CD1c-positive myeloid dendritic cell (primary cell): Measurements from ENCODE around the gene IL9R.
"Not testable (repeated sequence)": the region's sequence is repeated elsewhere in the genome, so short reads cannot be mapped to it uniquely, and the experiment has no call there.

Experiments
- DNase-seq: peaks from one replicate; pipeline ENCODE4 v3.0.0-alpha.2; 2016; ENCODE audit errors: extremely low spot score

Gene IL9R, protein sequence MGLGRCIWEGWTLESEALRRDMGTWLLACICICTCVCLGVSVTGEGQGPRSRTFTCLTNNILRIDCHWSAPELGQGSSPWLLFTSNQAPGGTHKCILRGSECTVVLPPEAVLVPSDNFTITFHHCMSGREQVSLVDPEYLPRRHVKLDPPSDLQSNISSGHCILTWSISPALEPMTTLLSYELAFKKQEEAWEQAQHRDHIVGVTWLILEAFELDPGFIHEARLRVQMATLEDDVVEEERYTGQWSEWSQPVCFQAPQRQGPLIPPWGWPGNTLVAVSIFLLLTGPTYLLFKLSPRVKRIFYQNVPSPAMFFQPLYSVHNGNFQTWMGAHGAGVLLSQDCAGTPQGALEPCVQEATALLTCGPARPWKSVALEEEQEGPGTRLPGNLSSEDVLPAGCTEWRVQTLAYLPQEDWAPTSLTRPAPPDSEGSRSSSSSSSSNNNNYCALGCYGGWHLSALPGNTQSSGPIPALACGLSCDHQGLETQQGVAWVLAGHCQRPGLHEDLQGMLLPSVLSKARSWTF

DNA sequence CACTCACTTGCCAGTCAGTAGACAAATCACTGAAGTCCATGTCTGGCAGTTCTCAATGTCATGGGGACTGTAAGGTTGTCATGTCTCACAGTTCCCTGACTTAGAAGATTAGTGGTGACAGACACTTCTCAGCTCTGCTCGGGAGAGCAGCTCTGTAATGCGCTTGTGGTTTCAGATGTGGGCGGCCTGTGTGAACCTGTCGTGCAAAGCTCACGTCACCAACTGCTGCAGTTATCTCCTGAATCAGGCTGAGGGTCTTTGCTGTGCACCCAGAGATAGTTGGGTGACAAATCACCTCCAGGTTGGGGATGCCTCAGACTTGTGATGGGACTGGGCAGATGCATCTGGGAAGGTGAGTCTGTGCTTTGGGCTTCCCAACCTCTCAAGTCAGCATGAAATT is at the start of gene IL9R:
Gene IL9R, plus strand, starts transcription at position 261 of the 400 bp plus-strand sequence. Its CDS starts 64 bp downstream, at position 325.
- DNase-seq = peak; percentile 3

DNA sequence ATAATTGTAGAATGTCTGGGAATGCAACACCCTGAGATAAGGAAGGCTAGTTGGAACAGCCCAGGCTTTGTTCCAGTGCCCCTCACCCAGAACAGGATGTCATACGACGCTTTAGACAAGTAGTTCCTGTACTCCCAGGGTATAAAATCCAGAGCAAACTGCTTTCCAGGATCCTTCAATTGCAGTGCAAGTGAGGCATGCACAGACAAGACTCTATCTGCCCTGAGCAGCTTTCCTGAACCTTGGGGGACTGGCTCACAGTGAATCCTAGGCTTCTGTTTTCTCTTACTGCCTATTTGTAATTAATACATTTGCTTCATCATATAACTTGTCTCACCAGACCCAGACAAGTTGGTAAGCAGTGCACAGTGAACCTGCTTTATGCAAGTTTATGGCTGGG is 48.4 kb upstream of the IL9R start:
- no peak for DNase-seq

DNA sequence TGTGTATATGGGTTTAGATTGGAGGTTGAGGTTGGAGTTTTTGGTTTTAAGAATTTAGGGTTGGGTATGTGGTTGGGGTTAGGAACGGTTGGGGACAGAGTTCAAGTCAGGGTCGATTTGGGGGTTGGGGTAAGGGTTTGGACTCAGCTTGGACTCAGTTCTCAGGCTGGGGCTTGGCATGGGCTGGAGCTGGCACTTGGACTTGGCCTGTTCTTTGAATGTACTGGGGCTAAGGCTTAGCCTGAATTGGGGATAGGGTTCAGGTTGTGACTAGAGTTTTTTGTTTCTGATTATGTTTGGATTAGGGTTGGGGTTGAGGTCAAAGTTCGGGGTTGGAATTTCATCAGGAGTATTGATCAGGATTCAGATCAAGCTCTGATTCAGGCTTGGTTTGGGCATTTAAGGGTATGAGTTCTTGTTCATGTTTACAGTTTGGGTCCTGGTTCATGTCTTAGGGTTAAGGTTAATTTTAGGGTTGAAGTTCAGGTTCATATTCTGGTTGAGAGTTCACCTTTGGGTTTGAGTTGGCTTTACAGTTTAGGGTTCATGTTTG is 46.2 kb upstream of the IL9R start:
- DNase-seq = no peak

DNA sequence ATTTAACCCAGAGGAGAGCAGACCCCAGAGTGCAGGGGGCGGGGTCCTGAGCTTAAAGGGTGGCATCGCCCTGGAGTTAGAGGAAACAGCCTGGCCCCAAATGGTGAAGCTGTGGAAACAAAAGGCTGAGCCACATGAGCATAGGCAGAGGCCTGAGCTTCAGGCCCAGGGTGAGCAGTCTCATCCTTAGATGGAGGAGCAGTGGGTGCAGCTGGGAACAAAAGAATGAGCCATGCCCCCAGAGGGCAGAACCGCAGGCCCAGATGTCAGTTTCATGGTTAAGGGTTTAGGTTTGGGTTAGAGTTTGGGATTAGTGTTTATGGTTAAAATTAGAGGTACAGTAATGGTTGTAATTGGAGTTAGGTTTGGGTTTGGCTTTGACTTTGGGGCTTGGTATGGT is 44.4 kb upstream of the IL9R start:
- DNase-seq = no peak

DNA sequence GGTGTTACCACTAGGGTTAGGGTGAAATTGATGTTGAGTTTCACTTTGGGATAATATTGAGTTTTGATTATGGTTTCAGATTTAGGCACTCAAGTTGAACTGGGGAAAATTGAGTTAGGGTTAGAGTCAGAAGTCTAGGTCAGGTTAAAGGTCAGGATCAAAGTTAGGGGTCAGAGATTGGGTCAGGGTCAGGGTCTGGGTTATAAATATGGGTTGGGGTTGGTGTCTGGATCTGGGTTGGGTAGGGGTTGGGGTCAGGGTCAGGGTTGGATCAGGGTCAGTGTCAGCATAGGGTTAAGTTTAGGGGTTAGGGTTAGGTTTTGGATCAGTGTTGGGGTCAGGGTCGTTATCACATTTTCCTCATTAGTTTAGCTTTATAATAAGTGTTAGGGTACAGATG is 42.7 kb upstream of the IL9R start:
- no peak for DNase-seq

DNA sequence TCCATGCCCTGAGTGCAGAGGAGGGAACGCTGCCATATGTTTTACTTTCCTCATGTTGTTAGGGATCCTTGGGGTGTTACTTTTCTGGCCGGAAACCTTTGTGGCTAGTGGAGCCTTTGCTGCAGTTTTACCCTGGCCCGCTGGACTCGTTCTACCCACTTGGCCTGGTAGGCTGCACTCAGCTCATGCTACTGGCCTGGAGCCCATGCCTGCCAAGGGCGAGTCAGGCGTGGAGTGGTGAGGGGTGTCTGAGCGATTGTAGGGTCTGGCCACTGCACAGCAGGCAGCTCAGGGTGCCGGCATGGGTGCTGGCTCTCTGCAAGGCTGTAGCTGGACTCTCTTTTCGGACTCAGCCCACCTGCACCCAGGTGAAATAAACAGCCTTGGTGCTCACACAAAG is 41.4 kb upstream of the IL9R start:
- DNase-seq = no peak

DNA sequence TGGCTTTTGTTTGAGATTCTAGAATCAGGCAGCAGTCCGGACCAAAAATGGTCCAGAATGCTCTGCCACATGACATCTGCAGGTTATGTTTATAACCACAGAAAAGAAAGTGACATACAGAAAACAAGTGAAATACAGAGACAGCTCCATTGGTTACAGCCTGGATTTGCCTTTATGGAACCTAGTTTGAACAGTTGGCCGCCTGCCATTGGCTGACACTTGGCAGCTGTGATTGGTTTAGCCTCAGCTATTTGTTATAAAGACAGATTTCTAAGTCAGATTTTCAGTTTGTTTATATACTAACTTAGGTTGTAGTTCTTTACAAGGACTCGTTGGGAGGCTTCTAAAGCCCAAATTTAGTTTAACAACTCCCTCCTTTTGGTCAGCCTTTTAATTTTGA is 40.8 kb upstream of the IL9R start:
- no peak for DNase-seq

DNA sequence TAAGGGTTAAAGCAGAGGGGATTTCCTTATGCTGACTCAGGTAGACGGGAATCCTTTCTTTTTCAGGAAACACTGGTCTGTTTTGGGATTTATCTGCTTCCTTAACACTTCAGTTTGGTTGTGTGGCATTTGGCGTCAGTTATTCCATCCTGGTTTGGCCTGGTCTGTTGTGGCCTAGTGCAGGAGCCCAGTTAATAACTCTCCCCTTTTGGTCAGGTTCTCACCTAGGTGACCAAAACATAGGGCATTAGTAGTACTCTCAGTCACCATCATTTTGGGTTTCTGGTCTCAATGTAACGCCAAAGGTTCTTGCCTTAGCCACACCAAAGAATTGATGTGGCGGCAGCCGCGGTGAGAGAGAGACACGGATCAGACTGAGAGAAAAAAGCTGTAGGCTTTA is 39.7 kb upstream of the IL9R start:
- no peak for DNase-seq

DNA sequence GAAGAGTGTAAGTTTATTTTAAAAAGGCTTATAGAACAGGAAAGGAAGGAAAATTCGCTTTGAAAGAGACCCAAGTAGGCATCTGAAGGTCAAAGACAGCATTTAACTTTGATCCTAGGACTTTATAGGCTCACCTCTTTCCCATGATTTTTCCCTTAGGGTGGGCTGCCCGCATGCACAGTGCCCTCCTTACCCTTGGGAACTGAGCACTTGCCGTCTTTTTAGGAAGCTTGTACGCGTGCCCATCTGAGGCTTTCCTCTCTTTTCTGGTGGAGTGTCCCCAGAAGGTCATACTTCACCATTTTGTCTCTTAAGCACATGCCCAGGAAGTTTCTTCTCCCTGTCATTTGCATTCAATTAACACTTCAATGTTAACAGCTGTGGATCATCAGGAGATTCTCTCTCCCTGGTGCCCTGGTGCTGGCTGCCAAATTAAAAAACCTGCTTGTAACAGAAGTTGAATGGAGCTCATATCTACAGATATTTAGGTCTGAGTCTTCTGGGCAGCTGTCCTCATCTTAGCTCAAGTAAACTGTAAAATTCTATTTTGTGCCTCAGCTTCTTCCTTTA is 38.4 kb upstream of the IL9R start:
- DNase-seq = no peak

DNA sequence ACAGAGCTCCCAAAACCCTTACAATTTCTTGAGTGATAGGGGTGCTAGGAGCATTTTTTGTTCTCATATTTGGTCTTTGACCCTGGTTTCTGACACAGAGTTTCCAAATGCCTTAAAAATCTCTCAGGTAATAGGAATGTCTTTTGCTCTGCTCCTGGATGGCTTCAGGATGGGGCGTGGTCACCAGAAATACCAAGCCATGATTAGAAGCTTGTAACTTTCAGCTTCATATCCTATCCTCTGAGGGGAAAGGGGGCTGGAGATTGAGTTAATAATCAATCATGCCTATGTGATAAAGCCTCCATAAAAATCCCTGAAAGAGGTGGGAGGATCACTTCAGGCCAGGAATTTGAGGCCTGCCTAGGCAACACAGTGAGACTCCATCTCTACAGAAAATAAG is 34.6 kb upstream of the IL9R start:
- DNase-seq = no peak

DNA sequence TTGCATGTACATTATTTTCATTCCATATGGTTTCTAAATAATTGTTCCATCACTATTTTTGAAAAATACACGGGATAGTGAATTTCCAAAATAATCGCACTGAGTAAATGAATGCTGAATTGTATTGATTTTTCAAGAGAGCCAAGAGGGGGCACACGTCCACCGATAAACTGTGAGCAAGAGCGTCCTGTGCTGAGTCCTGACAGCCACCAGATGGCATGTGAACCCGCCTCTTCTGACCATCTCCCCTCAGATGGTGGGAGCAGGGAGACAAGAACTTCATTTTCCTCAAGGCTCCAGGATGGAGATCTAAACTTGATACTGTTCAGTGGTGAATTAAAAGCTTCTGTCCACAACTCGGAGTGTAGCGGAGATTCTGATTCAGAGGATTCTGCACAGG is 30.6 kb upstream of the IL9R start:
- DNase-seq = peak; percentile 6

DNA sequence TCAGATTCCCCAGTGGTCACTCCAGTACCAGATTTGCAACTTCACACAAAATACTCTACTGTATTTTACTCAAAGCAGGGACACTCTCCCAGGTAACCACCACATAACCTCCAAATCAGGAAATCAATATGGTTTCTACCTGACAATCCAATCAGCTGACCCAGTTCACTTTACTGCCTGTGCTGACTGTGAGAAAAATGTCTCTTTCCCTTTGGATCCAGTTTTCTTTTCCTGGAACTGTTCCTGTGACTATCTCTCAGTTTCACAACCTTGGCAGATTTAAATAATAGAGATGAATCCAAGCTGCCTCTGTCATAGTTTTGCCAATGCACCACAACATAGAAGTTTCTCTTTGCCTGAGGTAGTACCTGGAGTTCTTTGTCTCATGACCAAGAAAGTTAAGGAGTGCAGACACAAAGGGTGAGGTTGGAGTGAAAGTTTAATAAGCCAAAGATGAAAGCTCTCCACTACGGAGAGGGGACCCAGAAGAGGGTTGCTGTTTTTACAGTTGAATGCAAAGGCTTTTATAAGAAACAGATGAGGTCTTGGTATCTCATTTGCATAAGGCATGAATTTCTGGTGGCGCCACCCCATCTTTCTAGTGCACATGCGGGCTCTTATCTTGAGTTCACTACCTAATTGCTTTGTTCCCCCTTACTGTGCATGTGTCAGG is 29.7 kb upstream of the IL9R start:
- no peak for DNase-seq

DNA sequence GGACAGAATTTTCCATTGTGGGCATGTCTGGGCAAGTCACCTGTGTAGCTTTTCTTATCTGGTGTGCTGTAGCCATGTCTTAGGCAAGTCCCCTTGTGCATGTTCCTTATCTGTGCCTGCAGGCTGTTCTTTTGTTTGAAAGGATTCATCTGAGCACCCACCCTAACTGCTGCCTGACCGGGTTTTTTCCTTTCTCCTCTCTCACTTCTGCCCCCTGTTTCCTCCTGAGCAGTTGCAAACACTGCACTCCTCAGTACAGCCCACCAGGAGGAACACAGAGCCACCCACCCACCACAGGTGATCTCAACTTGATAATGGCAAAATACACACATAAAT is 29.2 kb upstream of the IL9R start:
- no peak for DNase-seq

DNA sequence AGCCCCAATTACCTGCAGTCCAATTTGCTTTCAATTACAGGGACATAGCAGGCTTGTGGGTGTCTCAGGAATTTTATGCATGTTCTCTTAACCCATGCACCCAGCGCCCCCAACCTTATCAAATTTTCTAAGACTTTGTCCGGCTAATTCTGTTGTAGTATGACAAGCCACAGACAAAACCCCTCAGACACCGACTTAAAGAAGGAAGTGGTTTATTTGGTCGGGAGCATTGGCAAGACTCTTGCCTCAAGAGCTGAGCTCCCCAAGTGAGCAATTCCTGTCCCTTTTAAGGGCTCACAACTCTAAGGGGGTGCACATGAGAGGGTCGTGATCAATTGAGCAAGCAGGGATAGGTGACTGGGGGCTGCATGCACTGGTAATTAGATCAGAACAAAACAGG is 28.7 kb upstream of the IL9R start:
- no peak for DNase-seq

DNA sequence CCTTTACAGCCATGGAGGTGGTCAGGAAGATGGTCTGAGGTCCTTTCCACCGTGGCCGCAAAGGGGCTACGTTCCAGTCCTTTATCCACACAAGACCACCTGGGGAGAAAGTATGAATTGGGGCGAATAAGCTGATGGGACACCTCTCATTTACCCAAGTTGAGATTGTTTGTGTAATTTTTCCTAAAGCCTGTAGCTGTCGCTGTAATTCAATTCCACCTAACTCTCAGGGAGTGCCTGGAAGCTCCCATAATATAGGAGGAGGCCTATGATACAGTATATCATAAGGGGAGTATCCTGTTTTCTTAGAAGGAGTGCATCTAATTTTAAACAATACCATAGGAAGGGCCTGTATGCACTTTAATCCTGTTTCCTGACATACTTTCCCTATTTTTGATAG is 25.8 kb upstream of the IL9R start:
- DNase-seq = not testable (repeated sequence)

DNA sequence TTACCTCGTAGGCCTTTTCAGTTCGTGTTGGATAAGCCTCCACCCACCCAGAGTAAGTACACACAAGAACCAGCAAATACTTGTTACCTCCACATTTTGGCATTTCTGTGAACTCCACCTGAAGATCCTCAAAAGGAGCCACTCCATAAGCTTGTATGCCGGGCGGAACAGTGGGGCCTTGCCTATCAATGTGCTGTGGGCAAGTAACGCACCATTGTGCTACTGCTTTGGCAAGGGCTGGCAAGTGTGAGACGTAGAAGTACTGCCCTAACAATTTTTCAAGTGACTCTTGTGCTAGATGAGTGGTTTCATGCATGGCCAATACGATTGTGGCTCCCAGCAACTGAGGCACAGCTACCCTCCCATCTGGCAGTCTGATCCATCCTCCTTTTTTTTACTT is 25.3 kb upstream of the IL9R start:
- DNase-seq = not testable (repeated sequence)

DNA sequence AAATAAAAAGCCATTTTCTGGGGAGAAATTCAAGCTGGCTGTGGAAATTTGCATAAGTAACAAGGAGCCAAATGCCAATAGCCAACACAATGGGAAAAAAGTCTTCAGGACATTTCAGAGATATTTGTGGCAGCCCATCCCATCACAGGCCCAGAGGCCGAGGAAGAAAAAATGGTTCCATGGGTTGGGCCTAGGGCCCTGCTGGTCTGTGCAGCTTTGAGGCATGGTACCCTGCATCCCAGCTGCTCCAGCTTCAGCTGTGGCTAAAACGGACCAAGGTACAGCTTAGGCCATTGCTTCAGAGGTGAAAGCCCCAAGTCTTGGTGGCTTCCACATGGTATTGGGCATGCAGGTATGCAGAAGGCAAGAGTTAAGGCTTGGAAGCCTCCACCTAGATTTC is 14.2 kb upstream of the IL9R start:
- no peak for DNase-seq

DNA sequence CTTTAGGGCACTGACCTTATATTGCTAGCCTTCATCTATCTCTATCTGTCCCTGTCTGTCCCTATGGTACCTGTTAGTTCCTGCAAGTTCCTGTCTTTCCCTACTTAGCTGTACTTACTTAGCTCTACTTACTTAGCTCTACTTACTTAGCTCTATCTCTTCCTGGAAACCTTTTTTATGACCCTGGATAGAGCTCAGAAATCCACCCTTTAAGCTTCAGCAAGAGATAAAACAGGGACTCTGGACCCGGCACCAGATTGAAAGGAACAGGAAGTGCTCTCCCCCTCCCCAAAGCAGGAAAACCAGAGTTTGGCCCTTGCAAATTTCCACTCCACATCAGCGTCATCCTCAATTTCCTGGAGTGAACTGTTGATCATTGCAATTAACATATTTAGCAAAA is 12.3 kb upstream of the IL9R start:
- DNase-seq = no peak

DNA sequence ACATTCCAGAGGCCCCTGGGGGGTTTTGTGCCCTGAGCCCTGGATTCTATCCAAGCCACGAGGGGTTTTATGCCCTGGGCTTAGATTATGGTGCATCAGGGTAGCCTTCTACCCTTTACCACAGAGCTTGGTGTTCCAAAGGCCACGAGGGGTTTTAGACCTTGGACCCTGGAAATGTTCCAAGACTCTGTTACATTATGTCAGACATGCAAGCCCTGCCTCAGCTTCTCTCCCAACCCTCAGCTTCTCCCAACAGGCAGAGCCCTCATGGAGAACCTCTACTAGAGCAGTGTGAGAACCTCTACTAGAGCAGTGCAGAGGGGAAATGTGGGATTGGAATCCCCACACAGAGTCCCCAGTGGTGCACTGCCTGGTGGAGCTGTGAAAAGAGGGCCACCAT is 10.5 kb upstream of the IL9R start:
- not testable (repeated sequence) for DNase-seq

DNA sequence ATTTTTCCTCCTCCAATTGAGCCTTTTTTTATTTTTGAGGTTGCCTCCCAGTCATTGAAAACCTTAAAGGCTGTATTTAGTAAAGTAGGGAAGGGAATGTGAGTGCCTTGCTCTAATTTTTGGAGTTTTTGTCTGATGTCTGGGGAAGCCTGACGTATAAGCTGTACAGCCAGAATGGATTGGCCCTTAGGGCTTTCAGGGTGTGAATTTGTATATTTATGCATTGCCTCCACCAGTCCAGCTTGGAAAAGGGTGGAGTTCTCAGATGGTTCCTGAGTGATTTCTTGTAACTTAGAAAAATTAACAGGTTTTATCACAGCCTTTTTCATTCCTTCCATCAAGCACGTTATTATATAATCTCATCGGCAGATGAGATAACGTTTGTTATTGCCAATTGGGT is 8.6 kb upstream of the IL9R start:
- no peak for DNase-seq

DNA sequence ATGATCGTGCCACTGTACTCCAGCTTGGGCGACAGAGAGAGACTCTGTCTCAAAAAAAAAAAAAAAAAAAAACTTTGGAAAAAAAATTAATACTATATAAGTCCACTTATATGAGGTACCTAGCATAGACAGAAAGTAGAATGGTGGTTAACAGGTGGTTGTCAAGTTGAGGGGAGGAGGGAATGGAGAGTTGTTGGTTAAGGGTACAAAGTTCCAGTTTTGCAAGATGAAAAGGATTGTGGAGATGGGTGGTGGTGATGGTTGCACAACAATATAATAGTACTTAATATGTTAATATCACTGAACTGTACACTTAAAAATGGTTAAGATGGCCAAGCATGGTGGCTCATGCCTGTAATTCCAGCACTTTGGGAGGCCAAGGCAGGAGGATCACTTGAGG is 4.1 kb upstream of the IL9R start:
- no peak for DNase-seq

DNA sequence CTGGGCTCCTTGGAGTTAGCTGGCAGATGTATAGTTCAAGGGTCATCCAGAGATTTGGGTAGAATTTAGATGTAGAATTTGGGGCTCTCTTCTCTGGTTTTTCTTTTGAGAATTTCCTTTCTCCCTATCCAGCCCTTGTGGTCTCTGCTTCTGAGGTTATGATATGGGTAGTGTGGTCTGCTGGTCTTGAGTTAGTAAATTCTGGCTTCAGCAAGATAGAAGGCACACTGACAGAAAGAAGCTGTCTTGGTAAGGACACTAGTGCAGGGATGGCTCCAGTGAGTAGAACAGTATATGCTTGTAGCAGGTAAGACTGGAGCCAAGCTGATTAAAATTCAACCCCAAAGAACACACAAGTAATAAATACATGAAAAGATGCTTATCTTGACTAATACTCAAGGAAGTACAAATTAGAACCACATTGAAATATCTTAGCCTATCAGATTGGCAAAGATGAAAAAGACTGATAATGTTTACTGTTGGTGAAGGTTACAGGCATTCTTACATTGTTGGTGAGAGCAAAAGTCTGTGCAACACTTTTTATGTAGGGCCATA is 2.1 kb upstream of the IL9R start:
- no peak for DNase-seq

DNA sequence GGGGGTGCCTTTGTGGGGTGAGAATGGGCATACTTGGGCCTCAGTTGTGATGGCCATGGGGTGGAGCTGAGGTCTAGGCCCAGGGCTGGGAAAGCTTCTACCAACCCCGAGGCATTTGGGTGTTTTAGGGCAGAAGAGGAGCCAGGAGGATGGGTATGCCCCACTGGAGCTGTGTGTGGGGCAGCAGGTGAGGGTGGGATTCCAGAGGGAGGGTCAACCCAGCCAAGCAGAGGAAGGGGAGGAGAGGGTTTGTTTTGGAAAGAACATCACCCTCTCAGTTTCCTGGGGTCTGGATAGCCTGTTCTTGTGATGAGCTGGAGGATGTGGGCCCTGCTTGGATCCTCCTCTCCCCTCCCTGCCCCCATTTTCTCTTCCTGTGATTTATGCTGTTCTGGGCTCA is 620 bp downstream of the IL9R start:
- no peak for DNase-seq
